ES-I3 (cell line): ENCODE results near the gene SVOP.
"Not testable (repeated sequence)": the region's sequence is repeated elsewhere in the genome, so short reads cannot be mapped to it uniquely, and the experiment has no call there.

Source experiments
- H3K36me3 ChIP-seq: 2 replicates; pipeline ENCODE4 v1.6.1; 2013; ENCODE audit warnings: mild to moderate bottlenecking, low read length, control low read depth, moderate library complexity; ENCODE audit not compliant: insufficient read depth
- H3K4me1 ChIP-seq: 2 replicates; pipeline ENCODE4 v1.6.1; 2013; ENCODE audit warnings: mild to moderate bottlenecking, control low read depth, low read length; ENCODE audit not compliant: insufficient read depth
- H3K9ac ChIP-seq: 2 replicates; pipeline ENCODE4 v1.6.1; 2013; ENCODE audit warnings: low read depth, mild to moderate bottlenecking, low read length, moderate library complexity
- H3K9me3 ChIP-seq: 2 replicates; pipeline ENCODE4 v1.6.1; 2013; ENCODE audit warnings: mild to moderate bottlenecking, low read length, moderate library complexity; ENCODE audit not compliant: control insufficient read depth, insufficient read depth

Gene SVOP

DNA sequence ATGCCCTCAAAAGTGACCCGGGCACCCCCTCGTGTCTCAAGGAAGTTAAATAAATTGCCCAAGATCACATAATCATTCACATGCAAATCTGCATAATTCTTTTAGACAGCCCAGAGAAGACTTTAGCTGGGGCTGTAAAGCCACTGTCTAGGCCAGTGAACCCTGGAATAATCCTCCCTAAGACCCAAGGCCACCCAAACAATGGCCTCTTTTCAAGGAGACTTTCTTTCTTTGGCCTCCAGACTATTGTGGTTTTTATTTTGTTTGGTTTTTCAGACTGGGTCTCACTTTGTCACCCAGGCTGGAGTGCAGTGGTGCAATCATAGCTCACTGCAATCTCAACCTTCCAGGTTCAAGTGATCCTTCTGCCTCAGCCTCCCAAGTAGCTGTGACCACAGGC lies 10.6 kb downstream of the SVOP start:
- H3K4me1 ChIP-seq = no peaks in the 10 kb centered on the region
- H3K9me3 ChIP-seq = no peaks in the 10 kb centered on the region
- H3K9ac ChIP-seq = no peak overlapping the region
- no peaks in the 10 kb centered on the region for H3K36me3 ChIP-seq

DNA sequence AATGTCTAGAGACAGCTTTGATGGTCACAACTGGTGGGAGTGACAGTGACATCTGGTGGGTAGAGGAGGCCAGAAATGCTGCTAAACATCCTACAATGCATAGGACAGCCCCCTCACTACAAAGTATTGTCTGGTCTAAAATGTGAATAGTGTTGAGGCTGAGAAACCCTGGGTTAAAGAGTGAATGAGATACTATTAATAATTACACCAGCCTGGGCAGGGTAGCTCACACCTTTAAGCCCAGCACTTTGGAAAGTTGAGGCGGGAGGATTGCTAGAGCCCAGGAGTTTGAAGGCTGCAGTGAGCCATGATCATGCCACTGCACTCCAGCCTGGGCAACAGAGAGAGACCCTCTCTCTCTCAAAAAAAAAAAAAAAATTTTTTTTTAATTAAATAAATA lies 11.1 kb downstream of the SVOP start:
- no peaks in the 10 kb centered on the region for H3K9me3 ChIP-seq
- no peaks in the 10 kb centered on the region for H3K4me1 ChIP-seq

DNA sequence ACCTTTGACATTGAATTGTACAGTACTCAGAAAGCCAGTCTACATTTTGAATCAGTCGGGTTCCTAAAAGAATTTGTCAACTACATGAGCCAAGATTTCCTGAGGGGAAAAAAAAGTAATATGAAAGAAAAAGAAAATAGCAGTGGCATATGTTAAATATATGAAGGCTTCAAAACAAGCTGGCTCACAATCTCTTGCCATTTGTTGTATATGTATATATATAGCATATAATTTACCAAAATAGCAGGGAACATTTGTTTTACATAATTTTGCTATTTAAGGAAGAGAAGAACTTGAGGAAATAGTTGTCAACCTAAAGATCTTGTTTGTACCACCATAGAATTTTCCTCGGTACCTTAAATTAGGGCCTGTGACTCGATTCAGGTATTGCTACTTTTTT lies 16.9 kb downstream of the SVOP start:
- Histone ChIP-seq H3K4me1 (no peaks in the 10 kb centered on the region), H3K9ac (no peak overlapping the region), H3K9me3 (no peaks in the 10 kb centered on the region), H3K36me3 (no peaks in the 10 kb centered on the region)

More for the DNA sequence above, 11.1 kb downstream of the SVOP start:
- H3K9ac ChIP-seq = no peak overlapping the region
- no peaks in the 10 kb centered on the region for H3K36me3 ChIP-seq

DNA sequence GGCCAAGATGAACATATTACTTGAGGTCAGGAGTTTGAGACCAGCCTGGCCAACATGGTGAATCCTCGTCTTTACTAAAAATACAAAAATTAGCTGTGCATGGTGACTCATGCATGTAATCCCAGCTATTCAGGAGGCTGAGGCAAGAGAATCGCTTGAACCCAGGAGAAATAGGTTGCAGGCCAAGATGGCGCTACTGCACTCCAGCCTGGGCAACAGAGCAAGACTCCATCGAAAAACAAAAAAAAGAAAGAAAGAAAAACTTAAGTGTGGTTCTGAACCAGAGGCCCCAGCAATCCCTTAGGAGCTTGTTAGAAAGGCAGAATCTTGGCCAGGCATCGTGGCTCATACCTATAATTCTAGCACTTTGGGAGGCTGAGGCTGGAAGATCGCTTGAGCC lies 24.5 kb downstream of the SVOP start:
- Histone ChIP-seq H3K9me3 (no peaks in the 10 kb centered on the region), H3K9ac (peak overlapping the region; percentile 48; the same call in 1 of the 2 replicates), H3K4me1 (no peaks in the 10 kb centered on the region), H3K36me3 (no peaks in the 10 kb centered on the region; the same call in 1 of the 2 replicates)

DNA sequence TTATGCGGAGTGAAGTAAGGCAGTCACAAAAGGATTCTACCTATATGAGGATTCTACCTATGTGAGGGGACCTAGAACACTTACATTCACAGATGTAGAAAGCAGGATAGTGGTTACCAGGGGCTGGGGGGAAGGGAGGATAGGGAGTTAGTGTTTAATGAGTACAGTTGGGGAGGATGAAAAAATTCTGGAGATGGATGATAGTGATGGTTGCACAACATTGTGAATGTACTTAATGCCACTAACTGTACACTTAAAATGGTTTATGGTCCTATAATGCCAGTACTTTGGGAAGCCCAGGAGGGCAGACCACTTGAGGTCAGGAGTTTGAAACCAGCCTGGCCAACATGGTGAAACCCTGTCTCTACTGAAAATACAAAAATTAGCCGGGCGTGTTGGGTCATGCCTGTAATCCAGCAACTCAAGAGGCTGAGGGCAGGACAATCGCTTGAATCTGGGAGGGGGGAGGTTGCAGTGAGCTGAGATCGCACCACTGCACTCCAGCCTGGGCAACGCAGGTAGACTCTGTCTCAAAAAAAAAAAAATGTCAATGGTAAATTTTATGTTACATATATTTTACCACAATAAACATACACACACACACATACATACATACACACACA lies 25.4 kb downstream of the SVOP start:
- H3K9ac ChIP-seq = no peak overlapping the region

DNA sequence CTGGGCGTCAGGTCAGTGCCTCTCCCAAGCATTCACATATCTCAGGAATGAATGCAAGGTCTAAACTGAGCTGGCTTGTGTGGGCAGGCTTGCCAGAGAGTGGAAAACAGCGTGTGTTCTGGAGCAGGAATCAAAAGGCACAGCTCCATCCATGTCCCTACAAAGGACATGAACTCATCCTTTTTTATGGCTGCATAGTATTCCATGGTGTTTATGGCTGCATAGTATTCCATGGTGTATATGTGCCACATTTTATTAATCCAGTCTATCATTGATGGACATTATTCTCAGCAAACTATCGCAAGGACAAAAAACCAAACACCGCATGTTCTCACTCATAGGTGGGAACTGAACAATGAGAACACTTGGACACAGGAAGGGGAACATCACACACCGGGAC lies 30.8 kb downstream of the SVOP start:
- not testable (repeated sequence) for H3K9ac ChIP-seq, H3K4me1 ChIP-seq, H3K36me3 ChIP-seq, H3K9me3 ChIP-seq

More for the DNA sequence above, 25.4 kb downstream of the SVOP start:
- H3K9me3 ChIP-seq = no peaks in the 10 kb centered on the region
- no peaks in the 10 kb centered on the region for H3K4me1 ChIP-seq
- H3K36me3 ChIP-seq = no peaks in the 10 kb centered on the region; the same call in 1 of the 2 replicates

DNA sequence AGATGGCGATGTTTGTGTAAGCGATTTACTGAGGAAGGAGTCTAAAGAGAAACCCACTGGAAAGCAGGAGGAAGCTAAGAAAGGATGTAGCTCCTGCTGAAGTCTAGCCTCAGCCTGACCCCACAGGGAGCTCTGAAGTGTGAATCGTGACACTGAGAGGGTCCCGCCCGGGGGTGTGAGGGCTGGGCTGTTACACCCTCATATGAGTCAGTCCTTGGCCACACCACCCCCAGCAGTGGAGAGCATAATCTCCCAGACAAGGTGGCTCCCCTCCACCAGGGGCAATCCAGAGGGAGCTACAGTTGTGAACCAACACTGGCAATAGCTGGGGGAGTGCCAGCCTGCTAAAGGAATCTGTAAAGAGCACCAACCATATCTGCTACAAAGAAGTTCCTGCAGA lies 31.5 kb downstream of the SVOP start:
- no peaks in the 10 kb centered on the region for H3K9me3 ChIP-seq
- no peak overlapping the region for H3K9ac ChIP-seq
- no peaks in the 10 kb centered on the region for H3K4me1 ChIP-seq
- H3K36me3 ChIP-seq = no peaks in the 10 kb centered on the region

DNA sequence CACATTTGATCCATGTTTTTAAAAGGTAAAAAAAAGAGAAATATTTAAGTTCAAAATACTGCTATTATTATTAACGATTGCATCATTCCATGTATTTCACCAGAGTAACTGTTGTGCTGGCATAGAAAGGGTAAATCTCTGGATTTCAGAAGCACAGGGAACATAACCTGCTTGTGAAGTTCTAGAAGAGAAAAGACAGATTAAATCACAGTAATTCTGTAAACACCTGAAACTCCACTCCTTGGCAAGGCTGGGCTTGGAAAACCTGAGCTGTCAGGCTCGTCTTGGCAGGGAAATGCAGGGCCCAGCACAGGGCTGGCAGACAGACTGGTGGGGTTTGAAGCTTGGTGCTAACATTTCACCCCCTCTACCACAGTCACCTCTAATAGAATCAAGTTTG lies 35.1 kb downstream of the SVOP start:
- no peaks in the 10 kb centered on the region for H3K4me1 ChIP-seq
- H3K36me3 ChIP-seq = no peaks in the 10 kb centered on the region
- no peak overlapping the region for H3K9ac ChIP-seq
- H3K9me3 ChIP-seq = no peaks in the 10 kb centered on the region

DNA sequence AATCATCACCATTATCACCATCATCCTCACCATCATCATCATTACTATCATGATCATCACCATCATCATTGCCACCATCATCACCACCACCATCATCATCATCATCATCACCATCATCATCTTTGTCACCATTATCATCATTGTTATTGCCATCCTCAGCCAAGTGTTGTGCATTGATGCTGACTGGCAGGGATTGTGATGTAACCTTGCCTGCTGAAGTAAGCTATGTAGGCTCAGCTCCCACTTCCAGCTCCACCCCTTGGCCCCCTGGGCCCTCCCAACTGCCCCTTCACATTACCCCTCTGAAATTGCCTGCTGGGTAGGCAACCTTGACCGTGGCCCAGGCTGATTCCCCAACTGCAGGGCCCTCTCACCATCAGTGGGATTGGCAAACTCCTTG lies 37.6 kb downstream of the SVOP start:
- Histone ChIP-seq H3K4me1 (no peaks in the 10 kb centered on the region), H3K9me3 (no peaks in the 10 kb centered on the region), H3K36me3 (no peaks in the 10 kb centered on the region)

DNA sequence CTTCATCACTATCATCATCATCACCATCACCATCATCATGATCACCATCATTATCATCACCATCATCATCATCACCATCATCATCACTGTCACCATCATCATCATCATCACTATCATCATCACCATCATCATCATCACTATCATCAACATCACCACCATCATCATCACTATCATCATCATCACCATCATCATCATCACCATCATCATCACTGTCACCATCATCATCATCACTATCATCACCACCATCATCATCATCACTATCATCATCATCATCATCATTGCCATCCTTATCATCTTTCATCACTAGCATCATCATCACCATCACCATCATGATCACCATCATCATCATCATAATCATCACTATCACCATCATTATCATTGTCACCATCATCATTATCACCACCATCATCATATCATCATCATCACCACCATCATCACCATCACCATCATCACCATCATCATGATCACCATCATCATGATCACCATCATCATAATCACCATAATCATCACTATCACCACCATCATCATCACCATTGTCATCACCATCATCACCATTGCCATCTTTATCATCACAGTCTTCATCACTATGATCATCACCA lies 38.1 kb downstream of the SVOP start:
- Histone ChIP-seq H3K36me3 (no peaks in the 10 kb centered on the region), H3K9me3 (no peaks in the 10 kb centered on the region), H3K9ac (no peak overlapping the region), H3K4me1 (no peaks in the 10 kb centered on the region)

More for the DNA sequence above, 37.6 kb downstream of the SVOP start:
- H3K9ac ChIP-seq = no peak overlapping the region

DNA sequence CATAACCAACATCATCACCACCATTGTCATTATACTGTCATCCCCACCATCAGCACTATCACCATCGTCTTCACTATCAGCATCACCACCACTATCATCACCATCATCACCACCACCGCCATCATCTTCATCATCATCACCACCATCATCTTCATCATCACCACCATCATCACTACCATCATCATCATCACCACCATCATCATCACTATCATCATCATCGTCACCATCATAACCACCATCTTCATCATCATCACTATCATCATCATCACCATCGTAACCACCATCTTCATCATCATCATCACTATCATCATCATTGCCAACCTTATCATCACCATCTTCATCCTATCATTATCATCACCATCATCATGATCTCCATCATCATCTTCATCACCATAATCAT lies 39.0 kb downstream of the SVOP start:
- H3K9me3 ChIP-seq = no peaks in the 10 kb centered on the region
- H3K36me3 ChIP-seq = no peaks in the 10 kb centered on the region
- H3K4me1 ChIP-seq = no peaks in the 10 kb centered on the region
- H3K9ac ChIP-seq = no peak overlapping the region

DNA sequence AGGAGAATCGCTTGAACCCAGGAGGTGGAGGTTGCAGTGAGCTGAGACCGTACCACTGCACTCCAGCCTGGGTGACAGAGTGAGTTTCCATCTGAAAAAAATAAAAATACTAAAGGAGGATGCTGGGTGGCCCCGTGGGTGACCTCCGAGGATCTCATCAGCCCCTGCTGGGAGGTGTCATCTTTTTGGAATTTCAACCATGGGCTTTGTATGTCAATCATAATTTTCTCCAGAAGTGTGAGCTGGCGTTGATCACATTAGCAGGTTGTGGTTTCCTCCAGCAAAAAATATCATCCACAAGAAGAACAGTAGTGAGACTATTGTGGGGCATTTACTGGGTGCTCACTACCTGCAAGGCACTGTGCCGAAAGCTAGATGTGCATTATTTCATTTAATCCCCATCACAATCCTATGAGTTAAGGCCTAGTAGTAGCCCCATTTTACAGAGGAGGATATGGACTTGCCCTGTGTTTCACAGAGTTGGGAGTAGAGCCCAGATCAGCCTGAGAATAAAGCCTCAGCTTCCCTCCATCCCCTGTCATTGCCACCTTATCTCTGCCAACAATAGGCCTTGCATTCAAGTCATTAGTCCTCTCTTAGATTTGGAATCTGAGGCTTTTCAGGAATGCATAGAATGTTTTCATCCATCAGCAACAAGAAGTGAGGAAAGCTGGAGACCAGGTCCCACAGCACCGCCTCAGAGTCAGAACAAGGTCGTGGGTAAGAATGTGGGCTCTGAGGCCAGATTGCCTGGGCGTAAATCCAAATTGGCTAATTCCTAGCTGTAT lies 39.8 kb downstream of the SVOP start:
- H3K36me3 ChIP-seq = no peaks in the 10 kb centered on the region
- no peak overlapping the region for H3K9ac ChIP-seq
- H3K4me1 ChIP-seq = no peaks in the 10 kb centered on the region
- no peaks in the 10 kb centered on the region for H3K9me3 ChIP-seq

DNA sequence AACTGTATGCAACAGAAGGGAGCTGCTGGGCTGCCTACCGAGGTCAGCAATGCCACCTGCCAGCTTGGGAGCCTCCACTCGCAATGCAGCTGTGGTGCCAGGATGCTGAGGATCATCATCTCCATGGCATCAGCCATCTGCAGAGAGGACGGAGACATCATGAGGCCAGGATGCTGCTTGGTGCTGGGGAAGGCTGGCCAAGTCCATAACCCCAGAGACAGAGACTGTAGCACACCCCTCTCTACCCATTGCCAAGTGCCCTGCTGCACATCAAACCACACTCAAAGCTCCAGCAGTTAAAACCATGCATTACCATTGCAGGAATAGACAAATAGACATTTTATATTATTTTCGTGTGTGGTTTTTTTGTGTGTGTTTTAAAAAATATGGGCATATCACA lies 43.5 kb downstream of the SVOP start:
- no peak overlapping the region for H3K9ac ChIP-seq
- H3K36me3 ChIP-seq = no peaks in the 10 kb centered on the region
- no peaks in the 10 kb centered on the region for H3K9me3 ChIP-seq
- H3K4me1 ChIP-seq = no peaks in the 10 kb centered on the region

DNA sequence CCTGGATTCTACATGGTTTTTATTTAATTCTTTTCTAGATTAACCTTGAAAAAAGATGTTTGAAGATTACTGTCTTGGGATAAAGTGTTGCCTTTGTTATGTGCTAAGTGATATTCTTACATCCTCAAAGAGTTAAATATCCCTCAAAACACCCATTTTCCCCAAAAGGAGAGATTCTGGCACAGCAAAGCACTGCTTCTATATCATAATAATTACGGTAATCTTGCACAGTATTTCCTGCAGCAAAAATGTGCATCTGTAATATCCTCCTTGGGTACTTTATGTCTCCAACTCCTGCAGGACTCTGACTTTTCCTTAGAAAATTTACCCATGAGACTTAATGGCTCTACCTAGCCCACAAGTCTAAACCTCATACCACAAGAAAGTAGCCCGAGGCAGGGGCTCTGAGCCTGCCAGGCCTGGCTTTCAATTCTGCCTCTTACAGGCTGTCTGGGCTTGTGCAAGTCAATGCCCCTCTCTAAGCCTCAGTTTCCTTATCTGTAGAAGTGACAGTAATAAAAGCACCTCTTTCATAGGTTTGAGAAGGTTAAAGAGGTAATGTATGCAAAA lies 45.8 kb downstream of the SVOP start:
- Histone ChIP-seq H3K9ac (no peak overlapping the region), H3K9me3 (no peaks in the 10 kb centered on the region), H3K36me3 (no peaks in the 10 kb centered on the region), H3K4me1 (no peaks in the 10 kb centered on the region)
